SK-N-MC (cell line): ENCODE data around the gene KCTD5.

ENCODE experiments used
- DNase-seq: peaks from one replicate; pipeline ENCODE4 v3.0.0-alpha.2; 2011; ENCODE audit warnings: low read depth, low spot score
- H3K27ac ChIP-seq: fragments of 200-600 bp; sonication (generic); 2 replicates; pipeline ENCODE4 v1.5.1; 2016; ENCODE audit warnings: mixed run types
- H3K36me3 ChIP-seq: fragments of 200-600 bp; sonication (generic); 2 replicates; pipeline ENCODE4 v1.6.1; 2017; ENCODE audit warnings: antibody characterized with exemption, low read length, mixed read lengths; ENCODE audit not compliant: insufficient read depth
- H3K4me3 ChIP-seq: fragments of 200-600 bp; sonication (generic); 2 replicates; pipeline ENCODE4 v1.5.1; 2016
- H3K9ac ChIP-seq: fragments of 200-600 bp; sonication (generic); 2 replicates; pipeline ENCODE4 v1.8.0; 2017; ENCODE audit warnings: mixed run types, mixed read lengths; ENCODE audit not compliant: insufficient read length
- H3K9me3 ChIP-seq: fragments of 200-600 bp; sonication (generic); 2 replicates; pipeline ENCODE4 v1.6.1; 2017; ENCODE audit warnings: low read depth, mild to moderate bottlenecking, antibody characterized with exemption, low read length, moderate library complexity, mixed read lengths
- EZH2 ChIP-seq: fragments of 200-600 bp; sonication (generic); IDR thresholded peaks from one replicate; pipeline ENCODE4 v1.6.1; 2017; ENCODE audit warnings: antibody characterized with exemption
- FOXP2 ChIP-seq: optimal IDR thresholded peaks from 2 replicates; pipeline ENCODE3; 2011; ENCODE audit warnings: mild to moderate bottlenecking, moderate library complexity; ENCODE audit not compliant: insufficient read depth; ENCODE audit errors: extremely low read length, control extremely low read depth
- POLR2AphosphoS5 ChIP-seq: IDR thresholded peaks from 2 replicates; pipeline ENCODE4 v1.6.1; 2012; ENCODE audit warnings: mild to moderate bottlenecking, low read depth, low read length, borderline replicate concordance

KCTD5 gene

DNA sequence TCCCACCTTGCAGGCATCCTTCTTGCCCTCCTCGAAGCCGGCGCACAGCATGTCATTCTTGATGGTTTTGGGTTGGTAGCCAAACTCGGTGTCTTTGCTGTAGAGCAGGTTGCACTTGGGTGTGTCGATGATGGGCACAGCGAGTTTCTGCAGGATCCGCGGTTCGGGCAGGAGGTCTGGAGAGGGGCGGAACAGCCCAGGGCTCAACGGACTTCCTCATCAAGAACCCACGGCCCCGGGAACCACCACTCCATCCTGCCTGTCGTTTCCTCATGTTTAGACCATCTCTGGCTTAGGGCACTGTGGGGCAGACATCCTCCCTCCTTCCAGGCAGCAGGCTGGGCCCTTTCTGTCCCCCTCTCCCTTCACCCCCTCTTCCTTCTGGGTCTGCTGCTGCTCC lies 31.2 kb downstream of the KCTD5 start:
- Histone ChIP-seq H3K27ac (no peak overlapping the region), H3K36me3 (no peaks in the 10 kb centered on the region), H3K4me3 (no peak overlapping the region), H3K9ac (no peak overlapping the region), H3K9me3 (no peaks in the 10 kb centered on the region)
- DNase-seq = no peak
- TF ChIP-seq POLR2AphosphoS5 = no peak
- TF ChIP-seq EZH2 = no peak
- TF ChIP-seq FOXP2 = no peak

DNA sequence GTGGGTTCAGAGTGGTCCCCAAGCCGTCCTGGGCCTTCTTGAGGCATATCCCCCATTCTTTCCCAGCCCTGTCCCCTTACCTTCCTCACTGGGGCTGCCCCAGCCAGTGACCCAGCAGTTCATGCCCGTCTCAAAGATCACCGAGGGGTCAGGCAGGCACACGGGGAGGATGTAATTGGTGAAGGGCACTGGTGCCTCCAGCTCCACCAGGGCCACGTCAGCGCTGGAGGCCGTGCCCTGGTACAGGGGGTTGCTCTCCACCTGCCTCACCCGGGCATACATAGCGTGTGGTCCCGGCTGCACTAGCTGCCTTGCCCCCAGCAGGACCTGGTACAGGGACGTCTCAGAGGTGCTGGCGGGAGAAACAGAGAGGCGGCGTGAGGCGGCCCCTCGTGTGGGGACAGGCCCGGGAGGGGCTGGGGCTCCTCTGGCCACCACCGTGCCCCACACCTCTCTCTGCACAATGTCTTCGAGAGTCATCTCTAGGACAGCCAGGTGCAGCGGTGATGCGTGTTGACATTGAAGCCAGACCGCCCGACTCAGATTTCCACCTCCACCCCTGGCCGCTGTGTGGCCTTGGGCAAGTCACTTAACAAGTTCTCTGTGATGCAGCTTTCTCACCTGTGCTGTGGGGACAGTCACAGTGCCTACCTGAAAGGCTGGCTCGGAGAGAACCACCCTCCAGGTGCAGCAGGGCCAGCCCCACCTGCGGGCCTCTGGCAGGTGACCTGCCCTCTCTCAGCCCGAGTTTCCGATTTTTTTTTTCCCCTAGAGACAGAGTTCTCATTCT lies 31.9 kb downstream of the KCTD5 start:
- no peak overlapping the region for H3K9ac ChIP-seq
- no peaks in the 10 kb centered on the region for H3K9me3 ChIP-seq
- TF ChIP-seq FOXP2 (no peak), POLR2AphosphoS5 (no peak), EZH2 (no peak)
- no peak overlapping the region for H3K27ac ChIP-seq
- H3K4me3 ChIP-seq = no peak overlapping the region
- no peak for DNase-seq
- no peaks in the 10 kb centered on the region for H3K36me3 ChIP-seq

DNA sequence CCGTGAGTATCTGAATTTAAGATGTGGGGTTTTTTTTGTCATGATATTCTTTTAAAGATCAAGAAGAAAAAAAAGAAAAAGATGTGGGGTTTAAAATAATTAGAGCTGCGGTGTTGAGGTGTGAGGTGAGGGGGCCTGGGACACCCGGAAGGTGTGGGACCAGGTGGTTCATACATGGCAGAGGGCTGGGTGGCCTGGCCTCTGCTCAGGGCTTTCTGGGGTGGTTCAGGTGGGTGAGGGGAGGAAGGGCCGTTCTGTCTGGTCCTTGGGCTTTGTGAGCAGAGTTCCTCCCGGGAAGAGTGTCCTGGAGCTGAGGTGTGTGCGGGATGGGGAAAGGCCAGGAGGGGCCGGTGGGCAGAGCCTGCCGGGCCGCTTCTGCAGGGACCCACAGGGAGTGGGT lies 32.7 kb downstream of the KCTD5 start:
- no peak for DNase-seq
- no peaks in the 10 kb centered on the region for H3K9me3 ChIP-seq
- TF ChIP-seq FOXP2 = no peak
- TF ChIP-seq POLR2AphosphoS5 = no peak
- no peak for TF ChIP-seq EZH2
- no peak overlapping the region for H3K9ac ChIP-seq
- no peak overlapping the region for H3K4me3 ChIP-seq
- no peak overlapping the region for H3K27ac ChIP-seq
- no peaks in the 10 kb centered on the region for H3K36me3 ChIP-seq

DNA sequence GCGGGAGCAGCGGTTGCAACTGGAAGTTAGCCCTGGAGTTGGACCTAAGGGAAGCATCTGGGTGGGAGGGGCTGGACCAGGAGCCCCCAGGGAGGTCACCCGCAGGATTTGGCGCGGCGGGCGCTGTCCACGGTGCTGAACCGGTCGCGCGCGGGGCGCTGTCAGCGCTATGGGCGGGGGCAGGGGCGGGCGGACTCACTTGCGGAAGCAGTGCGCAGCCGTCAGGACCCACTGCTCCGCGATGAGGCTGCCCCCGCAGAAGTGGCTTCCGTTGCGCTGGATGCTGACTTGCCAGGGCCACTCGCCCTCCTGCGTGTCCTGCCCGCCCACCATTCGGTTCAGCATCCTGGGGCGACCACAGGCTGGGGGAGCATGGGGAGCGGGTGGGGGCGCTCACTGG lies 33.2 kb downstream of the KCTD5 start:
- H3K9me3 ChIP-seq = no peaks in the 10 kb centered on the region
- H3K9ac ChIP-seq = no peak overlapping the region
- H3K36me3 ChIP-seq = no peaks in the 10 kb centered on the region
- no peak overlapping the region for H3K27ac ChIP-seq
- TF ChIP-seq POLR2AphosphoS5 (no peak), FOXP2 (no peak), EZH2 (no peak)
- H3K4me3 ChIP-seq = no peak overlapping the region
- DNase-seq = no peak

DNA sequence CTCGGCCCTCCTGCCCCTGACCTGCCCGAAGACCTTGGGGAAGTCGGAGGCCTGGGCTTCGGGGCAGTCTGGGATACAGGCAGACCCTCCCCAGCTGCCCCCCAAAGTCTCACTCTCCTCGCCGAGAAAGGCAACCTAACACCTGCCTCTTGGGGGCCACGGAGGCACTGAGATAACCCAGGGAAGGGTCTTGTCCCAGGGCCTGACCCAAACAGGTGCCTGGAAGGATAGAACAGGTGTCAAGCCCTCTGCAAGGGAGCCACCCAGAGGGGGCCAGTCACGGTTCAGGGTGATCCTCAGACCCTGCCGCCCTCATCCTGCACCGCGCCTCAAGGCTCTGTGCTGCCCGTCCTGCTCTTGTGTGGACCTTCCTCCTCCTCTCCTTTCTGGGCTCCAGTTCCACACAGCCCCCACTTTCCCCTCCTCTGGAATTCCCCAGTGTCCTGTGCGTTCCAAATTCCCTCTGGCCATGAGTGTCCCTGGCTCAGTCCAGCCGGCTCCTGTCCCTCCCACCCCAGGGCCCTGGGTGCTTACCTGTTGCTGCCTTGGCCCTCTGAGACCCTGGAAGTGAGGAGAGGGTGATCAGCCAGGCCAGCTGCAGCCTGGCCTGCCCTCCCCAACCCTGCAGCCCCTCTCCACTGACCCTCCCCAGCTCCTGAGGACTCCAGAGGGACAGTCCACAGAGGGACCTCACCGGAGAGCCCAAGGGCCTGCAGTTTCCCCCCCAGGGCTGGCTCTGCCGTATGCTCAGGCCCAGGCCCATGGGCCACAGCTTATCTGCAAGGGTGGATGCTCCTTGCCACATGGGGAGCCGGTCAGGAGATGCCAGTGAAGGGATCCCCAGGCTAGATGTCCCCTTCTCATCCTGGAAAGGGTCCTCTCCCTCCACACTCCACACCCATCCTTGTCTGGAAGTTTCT lies 33.9 kb downstream of the KCTD5 start:
- H3K9me3 ChIP-seq = no peaks in the 10 kb centered on the region
- H3K27ac ChIP-seq = no peak overlapping the region
- TF ChIP-seq POLR2AphosphoS5 (no peak), FOXP2 (no peak), EZH2 (no peak)
- no peak overlapping the region for H3K9ac ChIP-seq
- no peaks in the 10 kb centered on the region for H3K36me3 ChIP-seq
- no peak for DNase-seq
- no peak overlapping the region for H3K4me3 ChIP-seq

DNA sequence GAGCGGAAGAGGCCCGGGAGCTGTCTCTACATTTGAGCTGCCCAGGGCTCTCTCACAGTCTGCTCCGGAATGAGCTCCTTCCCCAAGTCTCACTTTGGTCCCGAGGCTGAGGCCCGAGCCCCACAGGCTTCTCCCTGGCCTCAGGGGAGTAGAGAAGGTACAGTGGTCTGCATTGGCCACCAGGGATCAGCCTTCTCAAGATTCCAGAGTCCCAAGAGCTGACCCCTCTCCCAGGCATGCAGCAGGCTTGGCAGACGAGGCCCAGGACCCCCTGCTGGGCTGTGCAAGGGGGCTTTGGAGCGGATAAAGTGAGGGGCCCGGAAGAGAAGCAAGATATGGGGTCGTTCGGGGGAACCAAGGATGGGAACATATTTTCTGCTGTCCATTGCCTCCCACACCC lies 34.6 kb downstream of the KCTD5 start:
- Histone ChIP-seq H3K27ac (no peak overlapping the region), H3K36me3 (no peaks in the 10 kb centered on the region), H3K9me3 (no peaks in the 10 kb centered on the region), H3K4me3 (no peak overlapping the region), H3K9ac (no peak overlapping the region)
- DNase-seq = no peak
- TF ChIP-seq EZH2 (no peak), POLR2AphosphoS5 (no peak), FOXP2 (no peak)

DNA sequence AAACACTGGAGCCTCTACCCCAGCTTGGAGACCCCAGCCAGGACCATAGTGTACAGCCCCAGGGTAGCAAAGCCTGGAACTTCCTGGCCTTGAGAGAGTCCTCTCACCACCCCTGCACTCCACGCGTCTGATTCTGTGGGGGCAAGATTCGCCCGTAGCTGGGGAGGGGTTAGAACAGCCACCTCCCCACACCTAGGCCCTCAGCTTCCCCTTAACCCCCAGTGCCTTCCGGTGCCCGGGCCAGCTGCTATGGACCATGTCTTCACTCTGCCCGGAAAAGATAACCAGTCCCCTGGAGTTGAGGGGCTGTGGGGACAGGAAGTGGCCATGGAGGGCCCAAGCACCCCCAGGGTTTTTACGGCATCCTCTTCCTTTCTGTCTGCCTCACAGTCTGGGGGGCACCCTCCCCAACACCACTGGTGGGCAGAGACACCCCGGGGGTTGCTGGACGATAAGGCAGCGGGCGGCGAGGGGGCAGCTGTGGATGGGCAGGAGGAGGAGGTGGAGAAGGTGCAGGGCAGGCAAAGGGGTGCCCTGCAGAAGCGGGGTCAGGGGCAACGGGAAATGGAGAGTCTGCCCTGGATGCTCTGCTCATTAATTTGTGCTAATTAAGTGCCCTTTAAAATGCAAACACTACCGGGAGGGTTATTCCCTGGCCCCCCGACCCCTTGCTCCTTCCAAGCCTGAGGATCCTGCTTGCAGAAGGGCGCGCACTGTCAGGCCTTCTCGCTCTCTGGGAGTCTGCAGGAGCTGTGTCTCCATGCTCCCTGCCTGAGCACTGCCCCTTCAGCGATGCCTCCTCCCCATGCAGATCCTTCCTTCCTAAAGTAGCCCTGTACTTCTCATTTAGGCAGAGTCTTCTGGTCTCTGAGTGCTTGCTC lies 35.3 kb downstream of the KCTD5 start:
- no peak overlapping the region for H3K9ac ChIP-seq
- H3K9me3 ChIP-seq = no peaks in the 10 kb centered on the region
- no peak overlapping the region for H3K27ac ChIP-seq
- no peak overlapping the region for H3K4me3 ChIP-seq
- no peak for TF ChIP-seq FOXP2
- no peak for TF ChIP-seq POLR2AphosphoS5
- no peaks in the 10 kb centered on the region for H3K36me3 ChIP-seq
- DNase-seq = no peak
